ENCODE measurements around the gene PPP1CB.
"Not testable (repeated sequence)": the region's sequence is repeated elsewhere in the genome, so short reads cannot be mapped to it uniquely, and the experiment has no call there.

Gene PPP1CB

GRCh38 chr2:28736034-28736433 is 15.6 kb upstream of the PPP1CB start:
- Histone ChIP-seq H3K9me2 (replicated peaks; ENCODE audit: control insufficient read depth, low read length) (no peaks in the 10 kb centered on the region; the same call in 1 of the 2 replicates), H3K4me1 (ENCODE audit: control insufficient read depth, low read length) (no peaks in the 10 kb centered on the region), H3K9me3 (ENCODE audit: control insufficient read depth, insufficient read depth, low read length) (peaks cover 4% of the 10 kb centered on the region; the same call in 1 of the 2 replicates), H3K27ac (ENCODE audit: low read depth, low read length) (no peak overlapping the region), H3F3A (ENCODE audit: control insufficient read depth, insufficient read depth) (no peaks in the 10 kb centered on the region), H3K79me2 (ENCODE audit: control insufficient read depth, low read length) (no peaks in the 10 kb centered on the region), H3K4me2 (ENCODE audit: low read length) (no peak overlapping the region), H3K36me3 (ENCODE audit: control insufficient read depth, low read length) (no peaks in the 10 kb centered on the region), H3K27me3 (ENCODE audit: control insufficient read depth, low read length) (0 out of 2 replicates have a peak, but pooled peaks cover 4% of the 10 kb centered on the region), H3K4me3 (ENCODE audit: low read length) (no peak overlapping the region), H4K20me1 (ENCODE audit: control insufficient read depth, insufficient read depth, low read depth, low read length) (no peaks in the 10 kb centered on the region)
- no peak for TF ChIP-seq EZH2phosphoT487 (IDR thresholded peaks at IDR 0.05; ENCODE audit: borderline replicate concordance, low read length)
- no peak for TF ChIP-seq CTCF (IDR thresholded peaks at IDR 0.05; ENCODE audit: low read depth, low read length, poor library complexity, severe bottlenecking)

- H3K9me2 ChIP-seq (replicated peaks; ENCODE audit: control insufficient read depth, low read length) = no peaks in the 10 kb centered on the region; the same call in 1 of the 2 replicates
- no peak overlapping the region for H3K27ac ChIP-seq (ENCODE audit: low read depth, low read length)
- TF ChIP-seq EZH2phosphoT487 (IDR thresholded peaks at IDR 0.05; ENCODE audit: borderline replicate concordance, low read length) (no peak), CTCF (IDR thresholded peaks at IDR 0.05; ENCODE audit: low read depth, low read length, poor library complexity, severe bottlenecking) (no peak)
- no peak overlapping the region for H3K4me3 ChIP-seq (ENCODE audit: low read length)
- H3K79me2 ChIP-seq (ENCODE audit: control insufficient read depth, low read length) = no peaks in the 10 kb centered on the region
- H3K9me3 ChIP-seq (ENCODE audit: control insufficient read depth, insufficient read depth, low read length) = peaks cover 4% of the 10 kb centered on the region; the same call in 1 of the 2 replicates
- 0 out of 2 replicates have a peak, but pooled peaks cover 4% of the 10 kb centered on the region for H3K27me3 ChIP-seq (ENCODE audit: control insufficient read depth, low read length)
- H4K20me1 ChIP-seq (ENCODE audit: control insufficient read depth, insufficient read depth, low read depth, low read length) = no peaks in the 10 kb centered on the region
- no peak overlapping the region for H3K4me2 ChIP-seq (ENCODE audit: low read length)
- H3K36me3 ChIP-seq (ENCODE audit: control insufficient read depth, low read length) = no peaks in the 10 kb centered on the region
- no peaks in the 10 kb centered on the region for H3F3A ChIP-seq (ENCODE audit: control insufficient read depth, insufficient read depth)
- H3K4me1 ChIP-seq (ENCODE audit: control insufficient read depth, low read length) = no peaks in the 10 kb centered on the region
These were observed 14.0 kb upstream of the PPP1CB start for GRCh38 chr2:28737655-28738054.

DNA sequence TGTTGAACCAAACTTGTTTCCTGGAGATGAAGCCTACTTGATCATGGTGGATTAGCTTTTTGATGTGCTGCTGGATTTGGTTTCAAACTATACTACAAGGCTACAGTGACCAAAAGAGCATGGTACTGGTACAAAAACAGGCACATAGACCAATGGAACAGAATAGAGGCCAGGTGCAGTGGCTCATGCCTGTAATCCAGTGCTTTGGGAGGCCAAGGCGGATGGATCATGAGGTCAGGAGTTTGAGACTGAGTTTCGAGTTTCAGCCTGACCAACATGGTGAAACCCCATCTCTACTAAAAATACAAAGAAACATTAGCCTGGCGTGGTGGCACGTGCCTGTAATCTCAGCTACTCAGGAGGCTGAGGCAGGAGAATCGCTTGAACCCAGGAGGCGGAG is 9.0 kb upstream of the PPP1CB start:
- not testable (repeated sequence) for H3K79me2 ChIP-seq (ENCODE audit: control insufficient read depth, low read length); H3K36me3 ChIP-seq (ENCODE audit: control insufficient read depth, low read length); H3K4me1 ChIP-seq (ENCODE audit: control insufficient read depth, low read length); H3K4me3 ChIP-seq (ENCODE audit: low read length); H4K20me1 ChIP-seq (ENCODE audit: control insufficient read depth, insufficient read depth, low read depth, low read length); H3F3A ChIP-seq (ENCODE audit: control insufficient read depth, insufficient read depth); H3K27ac ChIP-seq (ENCODE audit: low read depth, low read length); H3K9me2 ChIP-seq (replicated peaks; ENCODE audit: control insufficient read depth, low read length); H3K27me3 ChIP-seq (ENCODE audit: control insufficient read depth, low read length); H3K9me3 ChIP-seq (ENCODE audit: control insufficient read depth, insufficient read depth, low read length); H3K4me2 ChIP-seq (ENCODE audit: low read length)

- TF ChIP-seq EZH2phosphoT487 (IDR thresholded peaks at IDR 0.05; ENCODE audit: borderline replicate concordance, low read length) (no peak), CTCF (IDR thresholded peaks at IDR 0.05; ENCODE audit: low read depth, low read length, poor library complexity, severe bottlenecking) (no peak)
- H3K4me2 ChIP-seq (ENCODE audit: low read length) = no peak overlapping the region
- H3K4me3 ChIP-seq (ENCODE audit: low read length) = no peak overlapping the region
- no peaks in the 10 kb centered on the region for H3K9me2 ChIP-seq (replicated peaks; ENCODE audit: control insufficient read depth, low read length)
- no peaks in the 10 kb centered on the region; the same call in 1 of the 2 replicates for H3K9me3 ChIP-seq (ENCODE audit: control insufficient read depth, insufficient read depth, low read length)
- no peaks in the 10 kb centered on the region for H3K36me3 ChIP-seq (ENCODE audit: control insufficient read depth, low read length)
- H4K20me1 ChIP-seq (ENCODE audit: control insufficient read depth, insufficient read depth, low read depth, low read length) = no peaks in the 10 kb centered on the region
- peaks cover 5% of the 10 kb centered on the region for H3K4me1 ChIP-seq (ENCODE audit: control insufficient read depth, low read length)
- no peak overlapping the region for H3K27ac ChIP-seq (ENCODE audit: low read depth, low read length)
- H3K79me2 ChIP-seq (ENCODE audit: control insufficient read depth, low read length) = peaks cover 2% of the 10 kb centered on the region
- 0 out of 2 replicates have a peak, but pooled peaks cover 2% of the 10 kb centered on the region for H3F3A ChIP-seq (ENCODE audit: control insufficient read depth, insufficient read depth)
- peaks cover 9% of the 10 kb centered on the region for H3K27me3 ChIP-seq (ENCODE audit: control insufficient read depth, low read length)
These were observed 6.4 kb upstream of the PPP1CB start for GRCh38 chr2:28745225-28745624.

Data from DOHH2 (cell line).